ENCODE measurements around the gene RHBDF1. TPM values are rescaled to one million over a fixed set of nuclear protein-coding genes. Genes with fewer than 3 reads are reported as not detected.
"Not testable (repeated sequence)": the region's sequence is repeated elsewhere in the genome, so short reads cannot be mapped to it uniquely, and the experiment has no call there.

RHBDF1 gene
- polyA plus RNA-seq, 1 of the 3 experiments (the other 2 are of a cell fraction) = 54.1 TPM

- TF ChIP-seq MXI1 (IDR thresholded peaks at IDR 0.05; ENCODE audit: low read depth, low read length) = no peak
Observed at GRCh38 chr16:47234-47633, 25.2 kb downstream of the RHBDF1 start (continued).

GRCh38 chr16:46510-46909 lies 25.9 kb downstream of the RHBDF1 start:
- POLR2A ChIA-PET; H3F3A ChIP-seq (replicated peaks; ENCODE audit: insufficient read depth); H3K27ac ChIP-seq (ENCODE audit: low read depth in 2 of 2, low read length in 1 of 2); H3K9me3 ChIP-seq; H3K27me3 ChIP-seq (ENCODE audit: insufficient read depth); H3K9ac ChIP-seq; H3K4me3 ChIP-seq (ENCODE audit: low read depth in 2 of 2, low read length in 1 of 2); H3K4me1 ChIP-seq (ENCODE audit: control insufficient read depth in 1 of 2, insufficient read depth in 2 of 2, low read depth in 1 of 2, low read length in 1 of 2); H2AFZ ChIP-seq (ENCODE audit: low read depth); DNase-seq; H4K20me1 ChIP-seq (ENCODE audit: insufficient read depth); H3K9me2 ChIP-seq; H3K4me2 ChIP-seq: not testable (repeated sequence)
- Histone ChIP-seq H3K36me3 (replicated peaks in 1 of 2; ENCODE audit: control insufficient read depth in 1 of 2, insufficient read depth in 2 of 2, low read length in 1 of 2) (peaks cover 11 to 25% of the 10 kb centered on the region in 2 experiments), H3K79me2 (ENCODE audit: insufficient read depth) (peaks cover 21% of the 10 kb centered on the region)
- CTCF ChIA-PET = interaction anchor here (2.4 kb wide), 1 partner anchor 20 kb away, joined by 10 read pairs; no protein-coding TSS in a partner anchor
- 98% methylated on average over 7 of the region's 7 CpGs for WGBS (ENCODE audit: low lambda C conversion rate)

GRCh38 chr16:45454-45853 lies 27.0 kb downstream of the RHBDF1 start:
- H3K9me3 ChIP-seq = no peaks in the 10 kb centered on the region
- no peaks in the 10 kb centered on the region for H4K20me1 ChIP-seq (ENCODE audit: insufficient read depth)
- no peaks in the 10 kb centered on the region for H3K4me1 ChIP-seq (ENCODE audit: control insufficient read depth in 1 of 2, insufficient read depth in 2 of 2, low read depth in 1 of 2, low read length in 1 of 2)
- H2AFZ ChIP-seq (ENCODE audit: low read depth) = no peak overlapping the region
- H3K4me3 ChIP-seq (ENCODE audit: low read depth in 2 of 2, low read length in 1 of 2) = no peak overlapping the region
- H3K27me3 ChIP-seq (ENCODE audit: insufficient read depth) = no peaks in the 10 kb centered on the region
- TF ChIP-seq IRF3 (IDR thresholded peaks at IDR 0.05; ENCODE audit: low read depth, low read length) (no peak), RXRA (IDR thresholded peaks at IDR 0.05; ENCODE audit: borderline replicate concordance, low read depth) (no peak), RAD21 (IDR thresholded peaks at IDR 0.05; ENCODE audit: low read length) (no peak), NRF1 (IDR thresholded peaks at IDR 0.05; ENCODE audit: low read depth, low read length) (no peak), PBX3 (IDR thresholded peaks at IDR 0.05) (no peak), MXI1 (IDR thresholded peaks at IDR 0.05; ENCODE audit: low read depth, low read length) (no peak), TAF1 (IDR thresholded peaks at IDR 0.05; ENCODE audit: borderline replicate concordance, low read depth, low read length) (no peak), RFX5 (IDR thresholded peaks at IDR 0.05; ENCODE audit: low read length) (no peak), EZH2phosphoT487 (IDR thresholded peaks at IDR 0.05; ENCODE audit: borderline replicate concordance, low read depth) (no peak), ZBTB33 (IDR thresholded peaks at IDR 0.05; ENCODE audit: borderline replicate concordance, low read depth) (no peak), GABPA (IDR thresholded peaks at IDR 0.05; ENCODE audit: low read depth) (no peak), ELF1 (IDR thresholded peaks at IDR 0.05) (no peak), FOSL2 (IDR thresholded peaks at IDR 0.05; ENCODE audit: borderline replicate concordance, low read depth) (no peak), MEF2A (IDR thresholded peaks at IDR 0.05; ENCODE audit: borderline replicate concordance, low read depth) (no peak)
- H3K36me3 ChIP-seq (replicated peaks in 1 of 2; ENCODE audit: control insufficient read depth in 1 of 2, insufficient read depth in 2 of 2, low read length in 1 of 2) = peaks cover 11 to 25% of the 10 kb centered on the region in 2 experiments
- H3K9ac ChIP-seq = no peak overlapping the region
- ChIA-PET CTCF (interaction anchor here (0.7 to 2.4 kb wide), 2 partner anchors 21 to 317 kb away, joined by 3 to 10 read pairs; no protein-coding TSS in a partner anchor), POLR2A (no interaction called here)
- H3K9me2 ChIP-seq = no peaks in the 10 kb centered on the region
- peaks cover 12% of the 10 kb centered on the region; the same call in 1 of the 2 replicates for H3K79me2 ChIP-seq (ENCODE audit: insufficient read depth)
- H3K4me2 ChIP-seq = no peak overlapping the region
- WGBS (ENCODE audit: low lambda C conversion rate) = 85% methylated on average over 5 of the region's 5 CpGs
- DNase-seq = no peak
- no peak overlapping the region for H3K27ac ChIP-seq (ENCODE audit: low read depth in 2 of 2, low read length in 1 of 2)
- H3F3A ChIP-seq (replicated peaks; ENCODE audit: insufficient read depth) = peaks cover 4% of the 10 kb centered on the region

Measured in SK-N-SH (cell line).